Esophagus squamous epithelium (tissue), 4 donors: ENCODE results near the gene RNF125.

Experiments used
- CTCF ChIP-seq, 6 experiments: fragments of 450-650 bp in 4 of 6; fragments of 200-600 bp in 2 of 6; sonication (generic) in 2 of 6; IDR thresholded peaks; one replicate each; pipeline ENCODE4 v1.5.1; 2016 to 2019; ENCODE audit warnings: antibody characterized with exemption in 6 of 6, mild to moderate bottlenecking in 4 of 6, moderate library complexity in 4 of 6
- POLR2A ChIP-seq, 4 donors: fragments of 450-650 bp; IDR thresholded peaks; one replicate each; pipeline ENCODE4 v1.6.1; 2017; ENCODE audit warnings: antibody characterized with exemption in 4 of 4, mild to moderate bottlenecking in 4 of 4, moderate library complexity in 3 of 4

GRCh38 chr18:32091724-32092421, 73.2 kb downstream of the RNF125 start, which contains the start of gene RNF138:
- TF ChIP-seq POLR2A (IDR thresholded peaks at IDR 0.05) (peak in 2 of 4 donors; percentile 70 to 71), CTCF (IDR thresholded peaks at IDR 0.05) (peak in 1 of 6 experiments; percentile 22)
